ENCODE results near the gene RABL2B.

Gene RABL2B

DNA sequence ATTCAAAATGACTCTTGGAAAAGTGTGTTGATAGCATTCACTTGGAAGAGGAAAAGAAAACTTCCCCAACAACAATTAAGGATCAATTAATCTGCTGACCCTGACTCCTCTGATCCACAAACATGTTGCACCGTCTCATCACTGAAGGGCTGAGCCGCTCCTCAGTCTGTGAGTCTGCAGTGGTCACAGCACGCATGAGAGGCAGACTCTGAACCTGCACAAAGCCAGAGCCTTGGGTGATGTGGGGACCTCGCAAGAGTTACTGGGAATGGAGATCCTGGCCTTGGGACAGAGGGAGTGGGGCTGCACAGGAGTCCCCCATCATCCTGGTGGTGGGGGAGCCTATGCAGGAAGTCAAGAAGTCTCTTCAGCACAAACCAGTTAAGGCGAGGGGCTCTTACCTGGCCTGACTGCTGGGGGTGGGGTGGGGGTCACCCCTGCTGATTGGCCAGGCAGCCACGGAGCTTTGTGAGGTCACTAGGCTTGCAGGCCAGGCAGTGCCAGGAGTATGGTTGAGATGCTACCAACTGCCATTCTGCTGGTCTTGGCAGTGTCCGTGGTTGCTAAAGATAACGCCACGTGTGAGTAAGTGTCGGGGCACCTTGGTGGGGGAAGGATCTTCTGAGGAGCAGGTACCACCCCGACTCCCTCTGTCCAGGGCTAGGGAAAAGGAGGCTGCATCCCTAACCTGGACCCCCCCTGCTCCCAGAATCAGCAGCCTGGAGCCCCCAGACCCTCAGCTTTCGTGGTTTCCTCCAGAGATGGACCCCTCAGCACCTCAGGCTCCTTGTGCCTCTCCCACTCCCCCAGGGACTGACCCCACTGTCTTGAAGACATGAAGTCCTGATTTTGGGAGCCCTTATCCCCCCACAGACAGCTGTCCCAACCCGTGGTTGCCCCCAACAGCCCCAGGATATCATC, 45.4 kb downstream of the RABL2B start, which contains the start of gene ACR:
ACR (plus strand) TSS at position 477 of the 921 bp plus-strand sequence; CDS start at position 509, 32 bp downstream.
- no peak within 1 kb of the TSS for H3K9ac ChIP-seq (ENCODE audit: low read length)
- H3K4me3 ChIP-seq (ENCODE audit: low read depth in 1 of 2, low read length in 2 of 2), result no peak within 1 kb of the TSS
- H3K9me3 ChIP-seq (ENCODE audit: low read length), result no peaks in the 10 kb centered on the region
- H3K36me3 ChIP-seq (ENCODE audit: insufficient read depth, low read length), result no peaks in the 10 kb centered on the region
- H3K4me1 ChIP-seq (ENCODE audit: insufficient read depth, low read length), result no peaks in the 10 kb centered on the region
- H3K27ac ChIP-seq (ENCODE audit: low read depth, low read length), result no peak within 1 kb of the TSS
- H3K27me3 ChIP-seq (ENCODE audit: control insufficient read depth in 1 of 2, insufficient read depth in 2 of 2, low read length in 2 of 2), result peaks cover 0 to 6% of the 10 kb centered on the region in 2 donors

DNA sequence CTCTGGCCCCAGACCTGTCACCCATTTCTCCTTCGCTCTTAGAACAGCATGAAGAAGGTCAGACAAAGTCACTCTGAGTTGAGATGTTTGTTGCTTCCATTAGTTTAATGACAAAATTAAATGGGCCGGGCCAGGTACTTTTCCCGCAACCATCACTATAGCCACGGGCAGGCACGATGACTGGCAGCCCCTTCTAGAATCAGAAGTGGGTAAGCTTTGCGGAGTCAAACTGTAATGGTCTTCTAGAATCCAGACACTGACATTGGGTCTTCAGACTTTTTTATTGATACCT, 47.8 kb downstream of the RABL2B start:
- H3K36me3 ChIP-seq (ENCODE audit: insufficient read depth, low read length), result no peaks in the 10 kb centered on the region
- no peaks in the 10 kb centered on the region for H3K9me3 ChIP-seq (ENCODE audit: low read length)
- peaks cover 0 to 16% of the 10 kb centered on the region in 2 donors for H3K27me3 ChIP-seq (ENCODE audit: control insufficient read depth in 1 of 2, insufficient read depth in 2 of 2, low read length in 2 of 2)
- no peak overlapping the region for H3K27ac ChIP-seq (ENCODE audit: low read depth, low read length)
- H3K9ac ChIP-seq (ENCODE audit: low read length), result no peak overlapping the region
- H3K4me1 ChIP-seq (ENCODE audit: insufficient read depth, low read length), result peaks cover 8% of the 10 kb centered on the region
- no peak overlapping the region for H3K4me3 ChIP-seq (ENCODE audit: low read depth in 1 of 2, low read length in 2 of 2)

- Histone ChIP-seq H3K4me3 (ENCODE audit: low read depth in 1 of 2, low read length in 2 of 2) (no peak overlapping the region), H3K27me3 (ENCODE audit: control insufficient read depth in 1 of 2, insufficient read depth in 2 of 2, low read length in 2 of 2) (peaks cover 0 to 21% of the 10 kb centered on the region in 2 donors), H3K4me1 (ENCODE audit: insufficient read depth, low read length) (peaks cover 8% of the 10 kb centered on the region), H3K27ac (ENCODE audit: low read depth, low read length) (no peak overlapping the region), H3K9ac (ENCODE audit: low read length) (no peak overlapping the region), H3K36me3 (ENCODE audit: insufficient read depth, low read length) (no peaks in the 10 kb centered on the region), H3K9me3 (ENCODE audit: low read length) (no peaks in the 10 kb centered on the region)
Measured at GRCh38 chr22:50734986-50735738, 48.3 kb downstream of the RABL2B start.

DNA sequence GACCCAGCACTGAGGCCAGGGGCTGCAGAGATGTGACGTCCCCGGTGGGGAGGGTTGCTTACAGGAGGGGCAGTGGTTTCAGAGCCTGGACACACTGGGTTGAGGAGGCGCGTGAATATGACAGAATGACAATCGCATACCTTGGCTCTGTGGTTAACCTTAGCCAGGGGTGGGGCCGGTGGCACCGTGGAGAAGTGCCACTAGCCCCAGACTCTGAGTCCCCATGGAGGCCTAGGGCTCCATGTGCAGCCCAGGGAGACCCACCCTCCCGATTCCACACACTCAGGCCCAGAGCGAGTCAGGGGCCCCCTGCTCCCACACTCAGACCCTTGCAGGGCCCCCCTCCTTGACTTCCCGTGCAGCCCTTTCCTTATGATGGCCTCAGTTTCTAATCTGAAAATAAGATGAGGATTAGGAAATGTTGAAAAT, 49.1 kb downstream of the RABL2B start:
- H3K9me3 ChIP-seq (ENCODE audit: low read length), result no peaks in the 10 kb centered on the region
- no peak overlapping the region for H3K4me3 ChIP-seq (ENCODE audit: low read depth in 1 of 2, low read length in 2 of 2)
- no peak overlapping the region for H3K9ac ChIP-seq (ENCODE audit: low read length)
- no peak overlapping the region for H3K27ac ChIP-seq (ENCODE audit: low read depth, low read length)
- peaks cover 8% of the 10 kb centered on the region for H3K4me1 ChIP-seq (ENCODE audit: insufficient read depth, low read length)
- peaks cover 0 to 19% of the 10 kb centered on the region in 2 donors for H3K27me3 ChIP-seq (ENCODE audit: control insufficient read depth in 1 of 2, insufficient read depth in 2 of 2, low read length in 2 of 2)
- H3K36me3 ChIP-seq (ENCODE audit: insufficient read depth, low read length), result no peaks in the 10 kb centered on the region

DNA sequence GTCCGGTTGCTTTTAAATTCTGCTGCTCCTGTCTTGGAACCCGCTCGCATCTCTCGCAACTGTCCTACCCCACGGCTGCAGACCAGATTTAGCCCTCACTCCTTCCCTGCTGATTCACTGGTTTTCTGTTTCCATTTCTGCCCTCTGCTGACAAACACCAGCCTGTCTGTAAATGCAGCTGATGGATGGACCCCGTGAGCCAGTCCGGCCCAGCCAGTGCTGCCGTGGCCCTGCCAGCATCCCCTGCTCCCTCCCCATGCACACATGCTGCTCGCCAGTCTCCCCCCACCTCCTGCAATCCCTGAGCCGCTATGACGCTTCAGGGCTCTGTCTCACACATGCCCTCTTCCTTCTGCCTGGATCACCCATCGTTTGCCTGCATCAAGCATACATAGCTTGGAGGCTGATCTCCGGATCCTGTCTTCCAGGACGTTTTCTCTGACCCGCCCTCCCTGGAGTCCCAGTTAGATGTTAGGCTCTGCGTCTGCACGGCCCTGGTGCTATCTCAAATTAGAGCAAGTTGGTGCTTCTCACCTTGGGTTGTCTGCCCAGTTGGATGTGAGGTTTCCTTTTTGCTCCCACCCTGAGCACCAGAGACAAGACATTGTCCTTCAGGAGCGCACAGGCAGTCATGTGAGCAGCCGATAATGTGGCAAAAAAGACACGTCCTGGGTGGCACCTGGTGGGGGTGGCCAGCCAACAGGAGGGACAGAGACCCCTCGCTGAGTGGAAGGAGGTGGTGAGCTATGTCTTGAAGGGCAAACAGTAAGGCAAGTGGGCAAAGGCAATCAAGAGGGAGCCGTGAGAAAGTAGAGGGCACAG, 49.7 kb downstream of the RABL2B start:
- H3K4me1 ChIP-seq (ENCODE audit: insufficient read depth, low read length), result peaks cover 8% of the 10 kb centered on the region
- H3K9me3 ChIP-seq (ENCODE audit: low read length), result no peaks in the 10 kb centered on the region
- no peak overlapping the region for H3K4me3 ChIP-seq (ENCODE audit: low read depth in 1 of 2, low read length in 2 of 2)
- no peak overlapping the region for H3K9ac ChIP-seq (ENCODE audit: low read length)
- no peak overlapping the region for H3K27ac ChIP-seq (ENCODE audit: low read depth, low read length)
- peaks cover 0 to 16% of the 10 kb centered on the region in 2 donors for H3K27me3 ChIP-seq (ENCODE audit: control insufficient read depth in 1 of 2, insufficient read depth in 2 of 2, low read length in 2 of 2)
- no peaks in the 10 kb centered on the region for H3K36me3 ChIP-seq (ENCODE audit: insufficient read depth, low read length)

- Histone ChIP-seq H3K27me3 (ENCODE audit: control insufficient read depth in 1 of 2, insufficient read depth in 2 of 2, low read length in 2 of 2) (peaks cover 0 to 16% of the 10 kb centered on the region in 2 donors), H3K9ac (ENCODE audit: low read length) (no peak overlapping the region), H3K4me3 (ENCODE audit: low read depth in 1 of 2, low read length in 2 of 2) (no peak overlapping the region), H3K9me3 (ENCODE audit: low read length) (no peaks in the 10 kb centered on the region), H3K36me3 (ENCODE audit: insufficient read depth, low read length) (no peaks in the 10 kb centered on the region), H3K4me1 (ENCODE audit: insufficient read depth, low read length) (peaks cover 8% of the 10 kb centered on the region), H3K27ac (ENCODE audit: low read depth, low read length) (no peak overlapping the region)
Measured at GRCh38 chr22:50732681-50733080, 50.8 kb downstream of the RABL2B start.

DNA sequence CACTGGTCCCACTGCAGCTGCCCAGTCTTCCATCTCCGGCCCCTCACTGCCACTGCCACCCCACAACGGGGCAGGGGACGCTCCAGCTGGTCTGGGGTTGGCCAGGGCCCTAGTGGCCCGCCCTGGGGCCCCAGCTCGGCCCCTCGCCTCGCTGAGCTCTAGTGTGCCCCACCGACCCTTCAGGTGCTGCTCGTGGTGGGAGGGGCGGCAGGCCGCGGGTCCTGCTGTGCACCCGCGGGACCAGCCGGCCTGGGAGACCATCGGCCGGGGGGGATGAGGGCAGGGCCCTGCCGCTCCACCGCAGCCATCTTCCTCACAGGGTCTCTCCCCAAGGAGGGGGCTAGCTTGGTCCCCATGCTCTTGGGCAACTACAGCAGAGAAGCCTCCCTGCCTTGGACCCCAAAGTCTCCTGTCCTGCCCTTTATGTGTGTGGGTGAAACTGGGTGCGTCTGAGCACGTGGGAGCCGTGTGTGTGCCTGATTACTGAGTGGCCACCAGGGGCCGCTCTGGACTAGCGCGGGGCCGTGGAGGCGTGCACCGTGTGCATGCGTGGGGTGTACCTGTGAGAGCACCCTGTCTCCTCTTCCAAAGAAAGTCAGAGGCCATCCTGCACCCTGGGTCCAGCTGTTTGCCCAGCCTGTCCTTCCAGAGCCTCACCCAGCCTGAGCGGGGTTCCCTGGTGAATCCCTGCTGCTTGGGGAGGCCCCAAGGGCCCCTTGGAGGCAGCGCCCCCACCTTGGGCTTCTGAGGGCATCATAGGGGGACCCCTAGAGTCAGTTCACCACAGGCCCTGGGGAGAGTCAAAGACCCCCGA, 51.4 kb downstream of the RABL2B start:
- no peak overlapping the region for H3K4me3 ChIP-seq (ENCODE audit: low read depth in 1 of 2, low read length in 2 of 2)
- H3K9ac ChIP-seq (ENCODE audit: low read length), result no peak overlapping the region
- H3K27me3 ChIP-seq (ENCODE audit: control insufficient read depth in 1 of 2, insufficient read depth in 2 of 2, low read length in 2 of 2), result peaks cover 0 to 16% of the 10 kb centered on the region in 2 donors
- H3K36me3 ChIP-seq (ENCODE audit: insufficient read depth, low read length), result no peaks in the 10 kb centered on the region
- H3K4me1 ChIP-seq (ENCODE audit: insufficient read depth, low read length), result peaks cover 8% of the 10 kb centered on the region
- H3K27ac ChIP-seq (ENCODE audit: low read depth, low read length), result no peak overlapping the region
- no peaks in the 10 kb centered on the region for H3K9me3 ChIP-seq (ENCODE audit: low read length)

GRCh38 chr22:50730941-50731661, 52.3 kb downstream of the RABL2B start:
- peaks cover 8% of the 10 kb centered on the region for H3K4me1 ChIP-seq (ENCODE audit: insufficient read depth, low read length)
- H3K27me3 ChIP-seq (ENCODE audit: control insufficient read depth in 1 of 2, insufficient read depth in 2 of 2, low read length in 2 of 2), result peaks cover 0 to 16% of the 10 kb centered on the region in 2 donors
- peaks cover 6% of the 10 kb centered on the region for H3K36me3 ChIP-seq (ENCODE audit: insufficient read depth, low read length)
- H3K4me3 ChIP-seq (ENCODE audit: low read depth in 1 of 2, low read length in 2 of 2), result no peak overlapping the region
- no peak overlapping the region for H3K9ac ChIP-seq (ENCODE audit: low read length)
- no peaks in the 10 kb centered on the region for H3K9me3 ChIP-seq (ENCODE audit: low read length)
- H3K27ac ChIP-seq (ENCODE audit: low read depth, low read length), result no peak overlapping the region

DNA sequence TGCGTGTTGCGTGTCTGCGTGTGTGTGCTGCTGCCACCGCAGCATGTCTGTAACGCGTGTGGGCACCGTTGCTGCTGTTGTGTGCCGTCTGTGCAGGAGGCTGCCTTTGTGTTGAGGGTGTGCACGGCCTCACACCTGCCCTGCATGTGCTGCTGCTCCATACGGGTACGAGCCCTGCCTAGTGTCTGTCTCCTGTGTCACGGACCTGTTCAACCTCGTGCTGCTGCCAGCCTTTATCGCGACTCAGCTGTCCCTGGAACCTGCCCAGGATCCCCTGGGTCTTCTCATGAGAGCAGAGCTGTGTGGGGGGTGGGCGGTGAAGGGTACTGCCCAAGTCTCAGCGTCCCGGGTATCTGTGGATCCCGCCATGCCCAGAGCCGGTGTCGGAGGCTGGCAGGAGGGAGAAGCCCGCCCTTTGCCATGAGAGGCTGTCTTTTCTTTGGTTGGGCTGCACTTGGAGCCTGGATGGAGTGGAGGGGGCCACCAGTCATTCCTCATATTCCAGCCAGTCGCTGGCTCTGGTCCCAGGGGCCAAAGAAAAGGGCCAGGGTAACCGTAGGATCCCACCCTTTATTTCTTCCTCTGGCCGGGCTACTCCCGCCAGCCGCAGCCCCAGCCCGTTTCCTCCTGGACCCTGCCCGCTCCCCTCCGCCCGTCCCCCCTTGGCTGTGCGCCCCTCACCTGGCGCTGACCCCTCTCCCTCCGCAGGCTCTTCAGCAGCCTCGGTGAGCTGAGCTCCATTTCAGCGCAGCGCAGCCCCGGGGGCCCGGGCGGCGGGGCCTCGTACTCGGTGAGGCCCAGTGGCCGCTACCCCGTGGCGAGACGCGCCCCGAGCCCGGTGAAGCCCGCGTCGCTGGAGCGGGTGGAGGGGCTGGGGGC, 53.2 kb downstream of the RABL2B start:
- peaks cover 0 to 16% of the 10 kb centered on the region in 2 donors for H3K27me3 ChIP-seq (ENCODE audit: control insufficient read depth in 1 of 2, insufficient read depth in 2 of 2, low read length in 2 of 2)
- no peak overlapping the region for H3K27ac ChIP-seq (ENCODE audit: low read depth, low read length)
- peaks cover 8% of the 10 kb centered on the region for H3K4me1 ChIP-seq (ENCODE audit: insufficient read depth, low read length)
- no peak overlapping the region for H3K4me3 ChIP-seq (ENCODE audit: low read depth in 1 of 2, low read length in 2 of 2)
- peaks cover 9% of the 10 kb centered on the region for H3K36me3 ChIP-seq (ENCODE audit: insufficient read depth, low read length)
- no peak overlapping the region for H3K9ac ChIP-seq (ENCODE audit: low read length)
- H3K9me3 ChIP-seq (ENCODE audit: low read length), result no peaks in the 10 kb centered on the region

All from muscle layer of colon (tissue), 2 donors.